ENCODE data around the gene FXYD4. TPM values are rescaled to one million over a fixed set of nuclear protein-coding genes. Genes with fewer than 3 reads are reported as not detected.

The FXYD4 gene
- total and polyA plus RNA-seq, 2 experiments from 2014 or later: not detected

GRCh38 chr10:43340619-43341018 lies 30.8 kb upstream of the FXYD4 start (continued):
- TF ChIP-seq ZNF462 (CRISPR knock-in tag; IDR thresholded peaks at IDR 0.05): no peak
- no peak for TF ChIP-seq ZNF331 (CRISPR knock-in tag; IDR thresholded peaks at IDR 0.05; ENCODE audit: low read depth)

GRCh38 chr10:43341450-43341849 lies 30.0 kb upstream of the FXYD4 start:
- no peaks in the 10 kb centered on the region for H3K9me3 Mint-ChIP-seq
- no peak for DNase-seq (ENCODE audit: low spot score)
- H3K4me3 ChIP-seq: no peak overlapping the region
- no peaks in the 10 kb centered on the region for H4K20me1 ChIP-seq (replicated peaks; ENCODE audit: insufficient read depth)
- no peak for ATAC-seq
- H3K36me3 ChIP-seq (ENCODE audit: insufficient read depth): no peaks in the 10 kb centered on the region
- H3K27ac ChIP-seq (ENCODE audit: low read depth): no peak overlapping the region
- H3K9me2 ChIP-seq (ENCODE audit: insufficient read depth): no peaks in the 10 kb centered on the region
- peaks cover 3% of the 10 kb centered on the region; the same call in 1 of the 2 replicates for H3F3A ChIP-seq (replicated peaks; ENCODE audit: low read depth)
- H2AFZ ChIP-seq: no peak overlapping the region
- no peaks in the 10 kb centered on the region for H3K36me3 Mint-ChIP-seq (ENCODE audit: low read depth)
- no peaks in the 10 kb centered on the region for H3K79me2 ChIP-seq (replicated peaks; ENCODE audit: insufficient read depth)
- peaks cover 17% of the 10 kb centered on the region for H3K27me3 Mint-ChIP-seq (ENCODE audit: insufficient read depth, low read depth, poor library complexity)
- H3K4me1 ChIP-seq (ENCODE audit: insufficient read depth): peaks cover 17% of the 10 kb centered on the region
- H3K27ac Mint-ChIP-seq: no peak overlapping the region
- peaks cover 11% of the 10 kb centered on the region for H3K4me1 Mint-ChIP-seq
- H3K27me3 ChIP-seq (ENCODE audit: insufficient read depth): no peaks in the 10 kb centered on the region
- no peak overlapping the region for H3K4me3 Mint-ChIP-seq
- H3K4me2 ChIP-seq: no peak overlapping the region
- no peak for TF ChIP-seq ZNF114 (CRISPR knock-in tag; IDR thresholded peaks at IDR 0.05)
- no peak for TF ChIP-seq ZNF462 (CRISPR knock-in tag; IDR thresholded peaks at IDR 0.05)
- TF ChIP-seq STAT1 (IDR thresholded peaks at IDR 0.05; ENCODE audit: unreplicated experiment): no peak
- TF ChIP-seq NANOG (IDR thresholded peaks at IDR 0.05; ENCODE audit: borderline replicate concordance): no peak
- TF ChIP-seq EZH2 (IDR thresholded peaks at IDR 0.05; ENCODE audit: low read depth, unreplicated experiment): no peak
- no peak for TF ChIP-seq ETS1 (IDR thresholded peaks at IDR 0.05)
